Esophagus (tissue), 2 donors: ENCODE measurements around the gene ATG4B. TPM values are rescaled to one million over a fixed set of nuclear protein-coding genes. Genes with fewer than 3 reads are reported as not detected.

Source experiments
- H3K27ac ChIP-seq, 2 donors: one replicate each; pipeline ENCODE4 v1.5.1; 2013; ENCODE audit warnings: low read depth in 2 of 2, mild to moderate bottlenecking in 2 of 2, inconsistent platforms in 1 of 2, low read length in 1 of 2, moderate library complexity in 1 of 2
- H3K27me3 ChIP-seq, 2 donors: one replicate each; pipeline ENCODE4 v1.6.1; 2013; ENCODE audit warnings: low read length in 2 of 2, control low read depth in 1 of 2, mild to moderate bottlenecking in 1 of 2; ENCODE audit not compliant: insufficient read depth in 2 of 2, control insufficient read depth in 1 of 2
- H3K36me3 ChIP-seq, 2 donors: one replicate each; pipeline ENCODE4 v1.6.1; 2013; ENCODE audit warnings: low read length in 1 of 2; ENCODE audit not compliant: control insufficient read depth in 2 of 2, insufficient read depth in 2 of 2
- H3K4me1 ChIP-seq, 2 donors: one replicate each; pipeline ENCODE4 v1.6.1; 2013; ENCODE audit warnings: low read length in 1 of 2; ENCODE audit not compliant: control insufficient read depth in 2 of 2, insufficient read depth in 2 of 2
- H3K4me3 ChIP-seq, 2 donors: one replicate each; pipeline ENCODE4 v1.5.1; 2013; ENCODE audit warnings: low read length in 2 of 2, mild to moderate bottlenecking in 2 of 2, low read depth in 1 of 2, moderate library complexity in 1 of 2
- H3K9me3 ChIP-seq, 2 donors: one replicate each; pipeline ENCODE4 v1.6.1; 2013; ENCODE audit warnings: mild to moderate bottlenecking in 2 of 2, low read depth in 1 of 2, low read length in 1 of 2, moderate library complexity in 1 of 2; ENCODE audit not compliant: control insufficient read depth in 2 of 2, insufficient read depth in 1 of 2
- WGBS, 2 donors: extraction: QIAGEN DNeasy Blood & Tissue Kit; methylation state at CpG; one replicate each; pipeline ENCODE4 v1.1.7; 2013; 5-methylcytosine and 5-hydroxymethylcytosine counted together
- polyA plus RNA-seq, 2 donors: library from polyadenylated mRNA; stranded (reverse); fragments of 200-250 nt; gene quantifications; one replicate each; pipeline ENCODE4 v1.2.3, GENCODE V29; 2013
- donor health status: healthy with polysubstance abuse.
- donor health status: Bipolar disorder and iron deficiency.

The ATG4B gene
- polyA plus RNA-seq, 2 donors = 43.2 to 54.4 TPM

- Histone ChIP-seq H3K27ac (no peak overlapping the region), H3K4me3 (no peak overlapping the region), H3K4me1 (no peaks in the 10 kb centered on the region), H3K9me3 (no peaks in the 10 kb centered on the region), H3K27me3 (no peaks in the 10 kb centered on the region), H3K36me3 (peaks cover 4 to 22% of the 10 kb centered on the region in 2 donors)
- WGBS, 2 donors = 83 to 91% methylated on average over 6 of the region's 6 CpGs
Observed at GRCh38 chr2:241649927-241650326, 12.4 kb downstream of the ATG4B start.

- no peaks in the 10 kb centered on the region for H3K4me1 ChIP-seq
- H3K27me3 ChIP-seq = no peaks in the 10 kb centered on the region
- H3K27ac ChIP-seq = no peak overlapping the region
- peaks cover 17 to 36% of the 10 kb centered on the region in 2 donors for H3K36me3 ChIP-seq
- H3K4me3 ChIP-seq = no peak overlapping the region
- no peaks in the 10 kb centered on the region for H3K9me3 ChIP-seq
- WGBS, 2 donors = 94 to 95% methylated on average over 9 of the region's 9 CpGs
Observed at GRCh38 chr2:241652142-241652541, 14.6 kb downstream of the ATG4B start.

GRCh38 chr2:241652722-241653121 lies 15.2 kb downstream of the ATG4B start:
- H3K27me3 ChIP-seq = no peaks in the 10 kb centered on the region
- H3K4me3 ChIP-seq = no peak overlapping the region
- 96 to 98% methylated on average over 9 of the region's 9 CpGs for WGBS, 2 donors
- no peaks in the 10 kb centered on the region for H3K9me3 ChIP-seq
- no peak overlapping the region for H3K27ac ChIP-seq
- H3K4me1 ChIP-seq = peaks cover 0 to under 1% of the 10 kb centered on the region in 2 donors
- H3K36me3 ChIP-seq = peaks cover 17 to 41% of the 10 kb centered on the region in 2 donors

GRCh38 chr2:241653210-241653750 lies 15.8 kb downstream of the ATG4B start:
- no peak overlapping the region for H3K27ac ChIP-seq
- no peaks in the 10 kb centered on the region for H3K27me3 ChIP-seq
- no peaks in the 10 kb centered on the region for H3K9me3 ChIP-seq
- WGBS, 2 donors = 95 to 96% methylated on average over 13 of the region's 13 CpGs
- peaks cover 17 to 43% of the 10 kb centered on the region in 2 donors for H3K36me3 ChIP-seq
- no peak overlapping the region for H3K4me3 ChIP-seq
- H3K4me1 ChIP-seq = peaks cover 0 to 3% of the 10 kb centered on the region in 2 donors

- no peak overlapping the region for H3K27ac ChIP-seq
- no peaks in the 10 kb centered on the region for H3K9me3 ChIP-seq
- H3K36me3 ChIP-seq = peaks cover 22 to 50% of the 10 kb centered on the region in 2 donors
- H3K4me1 ChIP-seq = peaks cover 0 to 3% of the 10 kb centered on the region in 2 donors
- 87 to 90% methylated on average over 12 of the region's 12 CpGs for WGBS, 2 donors
- no peak overlapping the region for H3K4me3 ChIP-seq
- no peaks in the 10 kb centered on the region for H3K27me3 ChIP-seq
Observed at GRCh38 chr2:241654551-241654950, 17.1 kb downstream of the ATG4B start.

GRCh38 chr2:241655516-241656189 lies 18.2 kb downstream of the ATG4B start:
- no peaks in the 10 kb centered on the region for H3K27me3 ChIP-seq
- no peak overlapping the region for H3K4me3 ChIP-seq
- peaks cover 0 to 3% of the 10 kb centered on the region in 2 donors for H3K4me1 ChIP-seq
- no peak overlapping the region for H3K27ac ChIP-seq
- H3K36me3 ChIP-seq = peaks cover 25 to 56% of the 10 kb centered on the region in 2 donors
- H3K9me3 ChIP-seq = no peaks in the 10 kb centered on the region
- 93 to 95% methylated on average over 17 of the region's 17 CpGs for WGBS, 2 donors

- Histone ChIP-seq H3K4me3 (no peak overlapping the region), H3K9me3 (no peaks in the 10 kb centered on the region), H3K4me1 (peaks cover 0 to 3% of the 10 kb centered on the region in 2 donors), H3K27me3 (no peaks in the 10 kb centered on the region), H3K36me3 (peaks cover 27 to 59% of the 10 kb centered on the region in 2 donors), H3K27ac (no peak overlapping the region)
- 95% methylated on average over 13 of the region's 13 CpGs for WGBS, 2 donors
Observed at GRCh38 chr2:241656190-241656741, 18.8 kb downstream of the ATG4B start.

- Histone ChIP-seq H3K4me3 (no peak overlapping the region), H3K36me3 (peaks cover 27 to 60% of the 10 kb centered on the region in 2 donors), H3K4me1 (peaks cover 0 to 3% of the 10 kb centered on the region in 2 donors)
Observed at GRCh38 chr2:241657786-241658254, 20.3 kb downstream of the ATG4B start.

GRCh38 chr2:241658296-241658695 lies 20.8 kb downstream of the ATG4B start:
- WGBS, 2 donors = 48 to 66% methylated on average over 5 of the region's 5 CpGs
- Histone ChIP-seq H3K4me1 (peaks cover 0 to 3% of the 10 kb centered on the region in 2 donors), H3K9me3 (no peaks in the 10 kb centered on the region), H3K36me3 (peaks cover 27 to 57% of the 10 kb centered on the region in 2 donors), H3K27me3 (no peaks in the 10 kb centered on the region), H3K27ac (no peak overlapping the region), H3K4me3 (no peak overlapping the region)

More at GRCh38 chr2:241657786-241658254, 20.3 kb downstream of the ATG4B start:
- H3K27ac ChIP-seq = no peak overlapping the region
- no peaks in the 10 kb centered on the region for H3K27me3 ChIP-seq
- H3K9me3 ChIP-seq = no peaks in the 10 kb centered on the region
- WGBS, 2 donors = 68 to 76% methylated on average over 15 of the region's 15 CpGs
